HepG2 (cell line): ENCODE measurements around the gene NEK8. TPM values are rescaled to one million over a fixed set of nuclear protein-coding genes. Genes with fewer than 3 reads are reported as not detected.

ENCODE experiments used
- FOXK1 ChIP-seq: sonication (generic); formaldehyde crosslinking; IDR thresholded peaks from 2 replicates; pipeline ENCODE4 v1.4.0; 2020; ENCODE audit warnings: low read depth, missing genetic modification reagents, borderline replicate concordance
- MIXL1 ChIP-seq: IDR thresholded peaks from 2 replicates; pipeline ENCODE4 v1.6.1; 2016
- NFIC ChIP-seq: IDR thresholded peaks from 2 replicates; pipeline ENCODE4 v1.6.1; 2012; ENCODE audit warnings: mild to moderate bottlenecking, low read length, inconsistent platforms
- SMC3 ChIP-seq: IDR thresholded peaks from 2 replicates; pipeline ENCODE4 v1.6.1; 2011; ENCODE audit warnings: low read length, improper control_type of control experiment
- SRSF4 ChIP-seq: fragments of 200-400 bp; formaldehyde crosslinking; IDR thresholded peaks from one replicate; pipeline ENCODE4 v1.6.1; 2018; ENCODE audit warnings: mild to moderate bottlenecking, low read depth, low read length, moderate library complexity; ENCODE audit not compliant: poor library complexity, severe bottlenecking
- ZNF660 ChIP-seq: sonication (generic); formaldehyde crosslinking; IDR thresholded peaks from 2 replicates; pipeline ENCODE4 v1.5.1; 2020; ENCODE audit warnings: mild to moderate bottlenecking, low read depth, missing genetic modification reagents, borderline replicate concordance
- ZSCAN29 ChIP-seq: sonication (generic); formaldehyde crosslinking; conservative IDR thresholded peaks from 2 replicates; pipeline ENCODE4 v1.4.0; 2020; ENCODE audit warnings: mild to moderate bottlenecking, missing genetic modification reagents
- polyA plus RNA-seq, 8 experiments: library from polyadenylated mRNA; depleted of rRNA in 3 of 8; stranded (reverse) in 7 of 8; unstranded in 1 of 8; fragments of >200 nt; fragmentation: Illumina TruSeq in 4 of 8; extraction: Trizol in 4 of 8; gene quantifications; 2 replicates each; pipeline versions ENCODE4 v1.2.1 to v1.2.3, GENCODE V29; 2011 to 2016; ENCODE audit warnings: low read depth in 4 of 8, missing spikeins in 1 of 8, mixed read lengths in 1 of 8; ENCODE audit not compliant: insufficient read depth in 1 of 8
- total RNA-seq, 5 experiments: library from RNA; depleted of rRNA; stranded (reverse); fragments of >200 nt; fragmentation: Illumina TruSeq; extraction: Trizol; gene quantifications; 2 replicates each; pipeline ENCODE4 v1.2.3, GENCODE V29; 2016; ENCODE audit warnings: low read depth in 1 of 5
- TF ChIP-seq, protein P1 (sequence below): sonication (generic); formaldehyde crosslinking; IDR thresholded peaks from 2 replicates; pipeline ENCODE4 v1.4.0; 2020; ENCODE audit warnings: missing genetic modification reagents
- TF ChIP-seq, protein P2 (sequence below): sonication (generic); formaldehyde crosslinking; IDR thresholded peaks from 2 replicates; pipeline ENCODE4 v1.4.0; 2020; ENCODE audit warnings: missing genetic modification reagents, mild to moderate bottlenecking, borderline replicate concordance

NEK8 gene
- total and polyA plus RNA-seq, 2 of the 13 experiments (the other 11 are each of a cell fraction or from before 2014, with no cell fraction given), result 5.8 to 13.5 TPM

DNA sequence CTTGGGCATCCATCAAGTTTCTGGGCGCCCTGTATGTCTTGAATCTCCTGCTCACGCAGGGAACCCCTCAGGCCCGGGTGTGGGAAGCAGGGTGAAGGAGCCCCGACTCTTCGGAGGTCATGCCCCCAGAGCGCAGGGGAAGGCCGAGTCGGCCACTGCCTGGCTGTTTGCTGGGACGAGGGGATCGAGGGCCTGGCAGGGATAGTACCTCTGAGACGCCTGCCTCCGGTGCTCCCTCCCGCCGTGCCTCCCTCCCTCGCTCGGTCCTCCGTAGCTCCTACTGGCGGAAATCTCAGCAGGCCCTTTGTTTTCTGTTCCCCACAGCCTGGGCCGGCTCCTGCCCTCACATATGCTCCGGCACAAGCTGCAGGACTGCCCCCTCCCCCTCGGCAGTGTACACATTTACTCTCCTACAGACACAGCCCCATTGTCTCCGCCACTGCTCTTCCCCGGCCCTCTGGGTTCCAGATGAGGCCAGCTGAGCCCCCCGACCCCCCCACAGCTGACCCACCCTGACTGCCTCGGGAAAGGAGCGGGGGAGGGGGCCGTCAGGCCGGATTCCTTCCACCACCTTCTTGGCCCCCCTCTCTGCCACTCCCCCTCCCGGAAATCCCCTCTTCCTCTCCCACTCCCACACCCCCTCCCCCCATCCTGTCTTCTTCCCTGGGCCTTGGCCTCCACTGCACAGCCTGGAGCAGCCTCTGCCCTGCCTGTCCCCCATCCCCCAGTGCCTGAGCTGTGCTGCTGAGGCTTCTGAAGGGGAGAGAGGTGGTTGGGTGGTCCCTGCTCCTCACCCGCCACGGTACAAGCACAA lies 16.6 kb downstream of the NEK8 start (continued):
- TF ChIP-seq, protein P1, sequence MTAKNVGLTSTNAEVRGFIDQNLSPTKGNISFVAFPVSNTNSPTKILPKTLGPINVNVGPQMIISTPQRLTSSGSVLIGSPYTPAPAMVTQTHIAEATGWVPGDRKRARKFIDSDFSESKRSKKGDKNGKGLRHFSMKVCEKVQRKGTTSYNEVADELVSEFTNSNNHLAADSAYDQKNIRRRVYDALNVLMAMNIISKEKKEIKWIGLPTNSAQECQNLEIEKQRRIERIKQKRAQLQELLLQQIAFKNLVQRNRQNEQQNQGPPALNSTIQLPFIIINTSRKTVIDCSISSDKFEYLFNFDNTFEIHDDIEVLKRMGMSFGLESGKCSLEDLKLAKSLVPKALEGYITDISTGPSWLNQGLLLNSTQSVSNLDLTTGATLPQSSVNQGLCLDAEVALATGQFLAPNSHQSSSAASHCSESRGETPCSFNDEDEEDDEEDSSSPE (CRISPR knock-in tag), result no peak
- TF ChIP-seq, protein P2, sequence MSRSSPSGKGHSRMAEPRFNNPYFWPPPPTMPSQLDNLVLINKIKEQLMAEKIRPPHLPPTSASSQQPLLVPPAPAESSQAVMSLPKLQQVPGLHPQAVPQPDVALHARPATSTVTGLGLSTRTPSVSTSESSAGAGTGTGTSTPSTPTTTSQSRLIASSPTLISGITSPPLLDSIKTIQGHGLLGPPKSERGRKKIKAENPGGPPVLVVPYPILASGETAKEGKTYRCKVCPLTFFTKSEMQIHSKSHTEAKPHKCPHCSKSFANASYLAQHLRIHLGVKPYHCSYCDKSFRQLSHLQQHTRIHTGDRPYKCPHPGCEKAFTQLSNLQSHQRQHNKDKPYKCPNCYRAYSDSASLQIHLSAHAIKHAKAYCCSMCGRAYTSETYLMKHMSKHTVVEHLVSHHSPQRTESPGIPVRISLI (CRISPR knock-in tag), result peak; percentile 27; the same call in 1 of the 2 replicates
- TF ChIP-seq SRSF4, result no peak
- TF ChIP-seq ZNF660 (CRISPR knock-in tag), result no peak
- peak; percentile 69; the same call in 1 of the 2 replicates for TF ChIP-seq ZSCAN29 (CRISPR knock-in tag)
- no peak for TF ChIP-seq MIXL1
- TF ChIP-seq SMC3, result no peak
- no peak for TF ChIP-seq NFIC
- TF ChIP-seq FOXK1 (CRISPR knock-in tag), result peak; percentile 39; the same call in 1 of the 2 replicates
